ENCODE results near the gene CEP85. TPM values are rescaled to one million over a fixed set of nuclear protein-coding genes. Genes with fewer than 3 reads are reported as not detected.
A peak's percentile ranks its signal among the peaks of the same experiment; 100 is the strongest.

CEP85 gene
- total and polyA plus RNA-seq, 9 of the 15 experiments (the other 6 are each of a cell fraction or from before 2014, with no cell fraction given), result 42.1 to 140 (median 92.6) TPM

GRCh38 chr1:26237230-26237966 lies 3.4 kb downstream of the CEP85 start (continued):
- TF ChIP-seq, protein P1, sequence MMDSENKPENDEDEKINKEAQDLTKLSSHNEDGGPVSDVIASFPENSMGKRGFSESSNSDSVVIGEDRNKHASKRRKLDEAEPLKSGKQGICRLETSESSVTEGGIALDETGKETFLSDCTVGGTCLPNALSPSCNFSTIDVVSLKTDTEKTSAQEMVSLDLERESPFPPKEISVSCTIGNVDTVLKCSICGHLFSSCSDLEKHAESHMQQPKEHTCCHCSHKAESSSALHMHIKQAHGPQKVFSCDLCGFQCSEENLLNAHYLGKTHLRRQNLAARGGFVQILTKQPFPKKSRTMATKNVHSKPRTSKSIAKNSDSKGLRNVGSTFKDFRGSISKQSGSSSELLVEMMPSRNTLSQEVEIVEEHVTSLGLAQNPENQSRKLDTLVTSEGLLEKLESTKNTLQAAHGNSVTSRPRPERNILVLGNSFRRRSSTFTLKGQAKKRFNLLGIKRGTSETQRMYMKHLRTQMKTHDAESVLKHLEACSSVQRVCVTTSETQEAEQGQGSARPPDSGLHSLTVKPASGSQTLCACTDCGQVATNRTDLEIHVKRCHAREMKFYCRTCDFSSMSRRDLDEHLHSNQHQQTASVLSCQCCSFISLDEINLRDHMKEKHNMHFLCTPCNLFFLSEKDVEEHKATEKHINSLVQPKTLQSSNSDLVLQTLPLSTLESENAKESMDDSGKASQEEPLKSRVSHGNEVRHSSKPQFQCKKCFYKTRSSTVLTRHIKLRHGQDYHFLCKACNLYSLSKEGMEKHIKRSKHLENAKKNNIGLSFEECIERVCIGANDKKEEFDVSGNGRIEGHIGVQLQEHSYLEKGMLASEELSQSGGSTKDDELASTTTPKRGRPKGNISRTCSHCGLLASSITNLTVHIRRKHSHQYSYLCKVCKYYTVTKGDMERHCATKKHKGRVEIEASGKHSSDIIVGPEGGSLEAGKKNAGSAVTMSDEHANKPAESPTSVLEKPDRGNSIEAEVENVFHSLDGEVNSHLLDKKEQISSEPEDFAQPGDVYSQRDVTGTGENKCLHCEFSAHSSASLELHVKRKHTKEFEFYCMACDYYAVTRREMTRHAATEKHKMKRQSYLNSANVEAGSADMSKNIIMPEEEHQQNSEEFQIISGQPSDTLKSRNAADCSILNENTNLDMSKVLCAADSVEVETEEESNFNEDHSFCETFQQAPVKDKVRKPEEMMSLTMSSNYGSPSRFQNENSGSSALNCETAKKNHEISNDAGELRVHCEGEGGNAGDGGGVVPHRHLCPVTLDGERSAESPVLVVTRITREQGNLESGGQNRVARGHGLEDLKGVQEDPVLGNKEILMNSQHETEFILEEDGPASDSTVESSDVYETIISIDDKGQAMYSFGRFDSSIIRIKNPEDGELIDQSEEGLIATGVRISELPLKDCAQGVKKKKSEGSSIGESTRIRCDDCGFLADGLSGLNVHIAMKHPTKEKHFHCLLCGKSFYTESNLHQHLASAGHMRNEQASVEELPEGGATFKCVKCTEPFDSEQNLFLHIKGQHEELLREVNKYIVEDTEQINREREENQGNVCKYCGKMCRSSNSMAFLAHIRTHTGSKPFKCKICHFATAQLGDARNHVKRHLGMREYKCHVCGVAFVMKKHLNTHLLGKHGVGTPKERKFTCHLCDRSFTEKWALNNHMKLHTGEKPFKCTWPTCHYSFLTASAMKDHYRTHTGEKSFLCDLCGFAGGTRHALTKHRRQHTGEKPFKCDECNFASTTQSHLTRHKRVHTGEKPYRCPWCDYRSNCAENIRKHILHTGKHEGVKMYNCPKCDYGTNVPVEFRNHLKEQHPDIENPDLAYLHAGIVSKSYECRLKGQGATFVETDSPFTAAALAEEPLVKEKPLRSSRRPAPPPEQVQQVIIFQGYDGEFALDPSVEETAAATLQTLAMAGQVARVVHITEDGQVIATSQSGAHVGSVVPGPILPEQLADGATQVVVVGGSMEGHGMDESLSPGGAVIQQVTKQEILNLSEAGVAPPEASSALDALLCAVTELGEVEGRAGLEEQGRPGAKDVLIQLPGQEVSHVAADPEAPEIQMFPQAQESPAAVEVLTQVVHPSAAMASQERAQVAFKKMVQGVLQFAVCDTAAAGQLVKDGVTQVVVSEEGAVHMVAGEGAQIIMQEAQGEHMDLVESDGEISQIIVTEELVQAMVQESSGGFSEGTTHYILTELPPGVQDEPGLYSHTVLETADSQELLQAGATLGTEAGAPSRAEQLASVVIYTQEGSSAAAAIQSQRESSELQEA (IDR thresholded peaks at IDR 0.05; ENCODE audit: low read depth), result no peak
- TF ChIP-seq FOXJ3 (CRISPR knock-in tag; IDR thresholded peaks at IDR 0.05) (no peak), BMI1 (IDR thresholded peaks at IDR 0.05; ENCODE audit: low read length) (no peak), NFRKB (IDR thresholded peaks at IDR 0.05; ENCODE audit: low read depth) (0 out of 2 replicates have a peak, but pooled peaks have one; percentile 71), CBFA2T3 (IDR thresholded peaks at IDR 0.05) (peak; percentile 25; the same call in 1 of the 2 replicates), FOXJ2 (tag; IDR thresholded peaks at IDR 0.05) (no peak; the same call in 1 of the 2 replicates), GTF2F1 (IDR thresholded peaks at IDR 0.05; ENCODE audit: low read depth, low read length) (no peak), TCF7 (IDR thresholded peaks at IDR 0.05; ENCODE audit: borderline replicate concordance) (no peak), ZNF707 (CRISPR knock-in tag; conservative IDR thresholded peaks at IDR 0.05) (no peak), CREB3 (tag; conservative IDR thresholded peaks at IDR 0.05; ENCODE audit: low read depth) (no peak), MAFK (IDR thresholded peaks at IDR 0.05; ENCODE audit: low read length) (peak; percentile 97)
- TF ChIP-seq, protein P2, sequence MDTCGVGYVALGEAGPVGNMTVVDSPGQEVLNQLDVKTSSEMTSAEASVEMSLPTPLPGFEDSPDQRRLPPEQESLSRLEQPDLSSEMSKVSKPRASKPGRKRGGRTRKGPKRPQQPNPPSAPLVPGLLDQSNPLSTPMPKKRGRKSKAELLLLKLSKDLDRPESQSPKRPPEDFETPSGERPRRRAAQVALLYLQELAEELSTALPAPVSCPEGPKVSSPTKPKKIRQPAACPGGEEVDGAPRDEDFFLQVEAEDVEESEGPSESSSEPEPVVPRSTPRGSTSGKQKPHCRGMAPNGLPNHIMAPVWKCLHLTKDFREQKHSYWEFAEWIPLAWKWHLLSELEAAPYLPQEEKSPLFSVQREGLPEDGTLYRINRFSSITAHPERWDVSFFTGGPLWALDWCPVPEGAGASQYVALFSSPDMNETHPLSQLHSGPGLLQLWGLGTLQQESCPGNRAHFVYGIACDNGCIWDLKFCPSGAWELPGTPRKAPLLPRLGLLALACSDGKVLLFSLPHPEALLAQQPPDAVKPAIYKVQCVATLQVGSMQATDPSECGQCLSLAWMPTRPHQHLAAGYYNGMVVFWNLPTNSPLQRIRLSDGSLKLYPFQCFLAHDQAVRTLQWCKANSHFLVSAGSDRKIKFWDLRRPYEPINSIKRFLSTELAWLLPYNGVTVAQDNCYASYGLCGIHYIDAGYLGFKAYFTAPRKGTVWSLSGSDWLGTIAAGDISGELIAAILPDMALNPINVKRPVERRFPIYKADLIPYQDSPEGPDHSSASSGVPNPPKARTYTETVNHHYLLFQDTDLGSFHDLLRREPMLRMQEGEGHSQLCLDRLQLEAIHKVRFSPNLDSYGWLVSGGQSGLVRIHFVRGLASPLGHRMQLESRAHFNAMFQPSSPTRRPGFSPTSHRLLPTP (IDR thresholded peaks at IDR 0.05; ENCODE audit: borderline replicate concordance, extremely low read depth, insufficient read length), result no peak

Data from K562 (cell line).